ENCODE measurements around the gene ETFA. TPM values are rescaled to one million over a fixed set of nuclear protein-coding genes. Genes with fewer than 3 reads are reported as not detected.

ETFA gene
- total RNA-seq, 4 donors from 2014 or later = 89.9 to 144 (median 114) TPM

GRCh38 chr15:76340198-76340802 lies 29.0 kb upstream of the ETFA start:
- no peak for TF ChIP-seq CTCF (IDR thresholded peaks at IDR 0.05)
- DNase-seq (ENCODE audit: low spot score) = no peak
- ATAC-seq (ENCODE audit: low FRiP score) = no peak

GRCh38 chr15:76339305-76340197 lies 28.3 kb upstream of the ETFA start:
- ATAC-seq (ENCODE audit: low FRiP score) (no peak), DNase-seq (ENCODE audit: low spot score) (no peak)
- TF ChIP-seq CTCF (IDR thresholded peaks at IDR 0.05) = no peak

GRCh38 chr15:76338486-76339304 lies 27.4 kb upstream of the ETFA start:
- DNase-seq (ENCODE audit: low spot score) (no peak), ATAC-seq (ENCODE audit: low FRiP score) (no peak)
- no peak for TF ChIP-seq CTCF (IDR thresholded peaks at IDR 0.05)

- ATAC-seq (ENCODE audit: low FRiP score) = no peak
- DNase-seq (ENCODE audit: low spot score) = no peak
- TF ChIP-seq CTCF (IDR thresholded peaks at IDR 0.05) = no peak
These were observed 26.6 kb upstream of the ETFA start for GRCh38 chr15:76337696-76338485.

GRCh38 chr15:76337059-76337695 lies 25.9 kb upstream of the ETFA start:
- no peak for TF ChIP-seq CTCF (IDR thresholded peaks at IDR 0.05)
- no peak for ATAC-seq (ENCODE audit: low FRiP score)
- DNase-seq (ENCODE audit: low spot score) = no peak
